ENCODE measurements around the gene ANO2.

ANO2 gene

GRCh38 chr12:5736527-5736926 lies 208.5 kb downstream of the ANO2 start:
- Histone ChIP-seq H3K4me3 (ENCODE audit: low read depth, low read length) (no peak overlapping the region), H3K27ac (no peak overlapping the region), H3K36me3 (replicated peaks) (no peaks in the 10 kb centered on the region), H3K27me3 (replicated peaks) (no peaks in the 10 kb centered on the region)
- TF ChIP-seq CTCF (IDR thresholded peaks at IDR 0.05; ENCODE audit: low read depth, low read length, missing control alignments): no peak
- no peak for DNase-seq
- in situ Hi-C loops (cut with HindIII; ENCODE audit: low pct_ligation_motif_present, low sequenced_read_pairs): no loop called here

GRCh38 chr12:5736016-5736415 lies 209.0 kb downstream of the ANO2 start:
- DNase-seq: no peak
- TF ChIP-seq CTCF (IDR thresholded peaks at IDR 0.05; ENCODE audit: low read depth, low read length, missing control alignments): no peak
- in situ Hi-C loops (cut with HindIII; ENCODE audit: low pct_ligation_motif_present, low sequenced_read_pairs): no loop called here

DNA sequence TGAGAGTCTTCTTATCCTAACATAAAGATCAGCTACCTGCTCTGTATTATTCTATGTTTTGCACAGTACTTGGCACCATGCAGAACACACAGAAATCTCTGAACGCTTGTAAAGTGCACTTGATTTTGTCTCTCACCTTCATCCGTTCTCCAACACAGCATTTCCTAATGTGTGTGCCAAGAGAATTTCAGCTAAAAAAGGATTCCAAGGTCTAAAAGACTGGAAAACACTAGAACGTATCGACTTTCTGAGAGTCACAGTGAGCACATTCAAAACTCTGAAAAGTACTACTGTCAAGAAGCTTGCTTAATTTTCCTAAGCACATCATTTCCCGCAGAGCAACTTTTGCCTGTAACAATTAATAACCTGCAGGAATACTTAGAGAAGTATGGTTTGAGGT lies 211.1 kb downstream of the ANO2 start:
- TF ChIP-seq CTCF (IDR thresholded peaks at IDR 0.05; ENCODE audit: low read depth, low read length, missing control alignments): no peak

More at GRCh38 chr12:5736016-5736415, 209.0 kb downstream of the ANO2 start:
- Histone ChIP-seq H3K36me3 (replicated peaks) (no peaks in the 10 kb centered on the region), H3K27me3 (replicated peaks) (no peaks in the 10 kb centered on the region), H3K4me3 (ENCODE audit: low read depth, low read length) (no peak overlapping the region), H3K27ac (no peak overlapping the region)

GRCh38 chr12:5733136-5733755 lies 211.8 kb downstream of the ANO2 start:
- Histone ChIP-seq H3K27me3 (replicated peaks) (no peaks in the 10 kb centered on the region), H3K36me3 (replicated peaks) (no peaks in the 10 kb centered on the region), H3K27ac (no peak overlapping the region), H3K4me3 (ENCODE audit: low read depth, low read length) (no peak overlapping the region)
- TF ChIP-seq CTCF (IDR thresholded peaks at IDR 0.05; ENCODE audit: low read depth, low read length, missing control alignments): no peak
- in situ Hi-C loops (cut with HindIII; ENCODE audit: low pct_ligation_motif_present, low sequenced_read_pairs): no loop called here
- no peak for DNase-seq

More for the DNA sequence above, 211.1 kb downstream of the ANO2 start:
- Histone ChIP-seq H3K4me3 (ENCODE audit: low read depth, low read length) (no peak overlapping the region), H3K36me3 (replicated peaks) (no peaks in the 10 kb centered on the region), H3K27me3 (replicated peaks) (no peaks in the 10 kb centered on the region), H3K27ac (no peak overlapping the region)
- no peak for DNase-seq
- in situ Hi-C loops (cut with HindIII; ENCODE audit: low pct_ligation_motif_present, low sequenced_read_pairs): no loop called here

DNA sequence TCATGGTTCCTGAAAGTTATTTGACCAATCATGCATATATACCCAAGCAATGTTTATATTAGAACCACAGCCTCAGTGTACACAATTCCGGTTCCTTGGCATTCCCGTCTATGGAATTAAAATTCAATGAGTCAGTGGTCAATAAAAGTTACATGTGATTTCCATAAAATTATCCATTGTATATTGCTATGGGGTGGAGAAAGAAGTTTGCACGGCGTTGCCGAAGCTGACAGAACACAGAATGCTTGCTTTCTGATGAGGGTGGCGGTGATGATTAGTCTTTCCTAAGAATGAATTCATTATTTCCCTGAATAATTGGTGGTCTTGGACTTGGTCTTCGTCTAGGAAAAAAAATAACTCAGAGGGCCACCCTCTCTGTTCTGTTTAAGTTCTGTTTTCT lies 214.1 kb downstream of the ANO2 start:
- in situ Hi-C loops (cut with HindIII; ENCODE audit: low pct_ligation_motif_present, low sequenced_read_pairs): no loop called here
- Histone ChIP-seq H3K4me3 (ENCODE audit: low read depth, low read length) (no peak overlapping the region), H3K27ac (no peak overlapping the region), H3K27me3 (replicated peaks) (no peaks in the 10 kb centered on the region), H3K36me3 (replicated peaks) (no peaks in the 10 kb centered on the region)
- no peak for TF ChIP-seq CTCF (IDR thresholded peaks at IDR 0.05; ENCODE audit: low read depth, low read length, missing control alignments)
- no peak for DNase-seq

DNA sequence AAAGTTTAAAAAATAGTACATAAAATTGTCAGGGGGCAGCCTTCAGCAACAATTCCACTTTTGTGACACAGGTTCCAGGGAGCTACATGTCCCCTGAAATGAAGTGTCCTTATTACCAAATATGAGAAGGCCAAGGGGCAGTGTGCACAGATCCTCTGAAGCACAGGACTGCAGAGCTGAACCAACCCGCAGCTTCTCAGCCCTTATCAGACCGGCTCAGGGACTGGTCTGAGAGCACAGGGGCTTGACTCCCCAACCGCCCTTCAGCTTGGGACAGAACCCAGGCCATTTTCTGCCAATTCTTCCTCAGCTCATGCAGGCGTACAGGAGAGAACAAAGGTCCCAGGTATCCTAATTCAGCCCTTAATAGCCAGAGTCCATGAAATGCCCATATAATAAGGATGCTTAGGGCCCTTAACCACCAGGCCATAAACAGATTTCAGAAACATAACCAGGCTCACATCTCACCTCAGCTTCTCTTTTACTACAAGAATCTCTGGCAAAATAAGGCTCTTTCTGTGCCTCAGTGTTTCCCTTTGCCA lies 221.3 kb downstream of the ANO2 start:
- no peak overlapping the region for H3K4me3 ChIP-seq (ENCODE audit: low read depth, low read length)
- H3K27ac ChIP-seq: no peak overlapping the region
- in situ Hi-C loops (cut with HindIII; ENCODE audit: low pct_ligation_motif_present, low sequenced_read_pairs): no loop called here
- H3K27me3 ChIP-seq (replicated peaks): no peaks in the 10 kb centered on the region
- TF ChIP-seq CTCF (IDR thresholded peaks at IDR 0.05; ENCODE audit: low read depth, low read length, missing control alignments): no peak
- no peak for DNase-seq
- no peaks in the 10 kb centered on the region for H3K36me3 ChIP-seq (replicated peaks)
